GM18873 (cell line): Measurements from ENCODE around the gene HNRNPH2.

ENCODE experiments used
- ATAC-seq: cut with Tn5 transposase; IDR thresholded peaks from one replicate; pipeline ENCODE4 v1.9.1; 2021; ENCODE audit warnings: mild to moderate bottlenecking, moderate library complexity, moderate number of reproducible peaks; ENCODE audit not compliant: unreplicated experiment, low FRiP score

HNRNPH2 gene

GRCh38 chrX:101449279-101449678 lies 41.3 kb downstream of the HNRNPH2 start:
- ATAC-seq = no peak

- ATAC-seq = no peak
These were observed 42.1 kb downstream of the HNRNPH2 start for GRCh38 chrX:101450085-101450484.

GRCh38 chrX:101450961-101451360 lies 42.9 kb downstream of the HNRNPH2 start:
- ATAC-seq = no peak

GRCh38 chrX:101452056-101452455 lies 44.0 kb downstream of the HNRNPH2 start:
- no peak for ATAC-seq

GRCh38 chrX:101460669-101461068 lies 52.6 kb downstream of the HNRNPH2 start:
- ATAC-seq = no peak

- no peak for ATAC-seq
These were observed 54.9 kb downstream of the HNRNPH2 start for GRCh38 chrX:101462892-101463291.
